Stimulated activated naive CD8-positive, alpha-beta T cell treated with anti-CD3 and anti-CD28 coated beads, Interleukin-15, amount 100 ng/mL, for 72 hours (primary cell): ENCODE measurements around the gene PXK.
A peak's percentile ranks its signal among the peaks of the same experiment; 100 is the strongest.
"Not testable (repeated sequence)": the region's sequence is repeated elsewhere in the genome, so short reads cannot be mapped to it uniquely, and the experiment has no call there.

Source experiments
- ATAC-seq: fragments of 150-1000 bp; cut with Tn5 transposase; 2 replicates; pipeline ENCODE4 v1.10.0; 2021; ENCODE audit warnings: mild to moderate bottlenecking, moderate library complexity
- DNase-seq, 2 donors: peaks; one replicate each; pipeline ENCODE4 v3.0.0; 2021 to 2022
- H3K27ac Mint-ChIP-seq, 2 donors: one replicate each; pipeline ENCODE4 v1.8.0; 2022; ENCODE audit warnings: mild to moderate bottlenecking in 2 of 2, mixed read lengths in 2 of 2, moderate library complexity in 2 of 2
- H3K27me3 Mint-ChIP-seq: one replicate; pipeline ENCODE4 v1.8.0; 2022; ENCODE audit warnings: mixed read lengths
- H3K4me1 Mint-ChIP-seq: one replicate; pipeline ENCODE4 v1.8.0; 2022; ENCODE audit warnings: mild to moderate bottlenecking, mixed read lengths
- H3K4me3 Mint-ChIP-seq, 2 donors: one replicate each; pipeline ENCODE4 v1.8.0; 2022; ENCODE audit warnings: mild to moderate bottlenecking in 2 of 2, mixed read lengths in 2 of 2, moderate library complexity in 1 of 2
- H3K9me3 Mint-ChIP-seq, 2 donors: one replicate each; pipeline ENCODE4 v1.8.0; 2022; ENCODE audit warnings: mixed read lengths in 2 of 2

Gene PXK

GRCh38 chr3:58333206-58334012 lies 717 bp downstream of the PXK start:
- Mint-ChIP-seq H3K9me3 (no peaks in the 10 kb centered on the region), H3K27ac (peak overlapping the region; percentile 90 to 94), H3K27me3 (no peaks in the 10 kb centered on the region), H3K4me1 (peaks cover 46% of the 10 kb centered on the region), H3K4me3 (peak overlapping the region; percentile 97 to 99)
- peak; percentile 51 for ATAC-seq
- DNase-seq = peak; percentile 26 to 35

- no peak for ATAC-seq
- peak overlapping the region; percentile 97 to 99 for H3K4me3 Mint-ChIP-seq
- no peaks in the 10 kb centered on the region for H3K27me3 Mint-ChIP-seq
- no peak for DNase-seq
- H3K4me1 Mint-ChIP-seq = peaks cover 46% of the 10 kb centered on the region
- peak overlapping the region; percentile 90 to 94 for H3K27ac Mint-ChIP-seq
- H3K9me3 Mint-ChIP-seq = no peaks in the 10 kb centered on the region
Measured at GRCh38 chr3:58334013-58334321, 1.3 kb downstream of the PXK start.

GRCh38 chr3:58334506-58334884 lies 1.8 kb downstream of the PXK start:
- DNase-seq (no peak), ATAC-seq (no peak)
- H3K9me3 Mint-ChIP-seq = no peaks in the 10 kb centered on the region
- peak overlapping the region; percentile 97 to 99 for H3K4me3 Mint-ChIP-seq
- H3K4me1 Mint-ChIP-seq = peaks cover 46% of the 10 kb centered on the region
- peak overlapping the region; percentile 100 for H3K27ac Mint-ChIP-seq
- H3K27me3 Mint-ChIP-seq = no peaks in the 10 kb centered on the region

- Mint-ChIP-seq H3K27ac (peak overlapping the region; percentile 100), H3K4me3 (peak overlapping the region; percentile 97 to 99), H3K9me3 (no peaks in the 10 kb centered on the region), H3K4me1 (peaks cover 46% of the 10 kb centered on the region), H3K27me3 (no peaks in the 10 kb centered on the region)
- ATAC-seq (no peak), DNase-seq (no peak)
Measured at GRCh38 chr3:58335652-58335947, 2.9 kb downstream of the PXK start.

GRCh38 chr3:58336135-58336882 lies 3.6 kb downstream of the PXK start:
- H3K4me3 Mint-ChIP-seq = peak overlapping the region in 1 of 2 donors; percentile 36
- H3K27ac Mint-ChIP-seq = peak overlapping the region; percentile 66 to 100
- peaks cover 41% of the 10 kb centered on the region for H3K4me1 Mint-ChIP-seq
- H3K9me3 Mint-ChIP-seq = no peaks in the 10 kb centered on the region
- no peak for ATAC-seq
- DNase-seq = no peak
- H3K27me3 Mint-ChIP-seq = no peaks in the 10 kb centered on the region

- no peak overlapping the region for H3K27ac Mint-ChIP-seq
- H3K4me3 Mint-ChIP-seq = no peak overlapping the region
- H3K27me3 Mint-ChIP-seq = no peaks in the 10 kb centered on the region
- no peak for DNase-seq
- ATAC-seq = no peak
- peaks cover 34% of the 10 kb centered on the region for H3K4me1 Mint-ChIP-seq
- no peaks in the 10 kb centered on the region for H3K9me3 Mint-ChIP-seq
Measured at GRCh38 chr3:58337190-58337589, 4.5 kb downstream of the PXK start.

- peaks cover 25% of the 10 kb centered on the region for H3K4me1 Mint-ChIP-seq
- not testable (repeated sequence) for H3K27ac Mint-ChIP-seq, DNase-seq, H3K4me3 Mint-ChIP-seq, ATAC-seq, H3K9me3 Mint-ChIP-seq, H3K27me3 Mint-ChIP-seq
Measured at GRCh38 chr3:58339146-58339545, 6.5 kb downstream of the PXK start.

GRCh38 chr3:58340594-58341244 lies 8.0 kb downstream of the PXK start:
- no peaks in the 10 kb centered on the region for H3K9me3 Mint-ChIP-seq
- peaks cover 15% of the 10 kb centered on the region for H3K4me1 Mint-ChIP-seq
- H3K27ac Mint-ChIP-seq = no peak overlapping the region
- DNase-seq (no peak), ATAC-seq (no peak)
- H3K27me3 Mint-ChIP-seq = no peaks in the 10 kb centered on the region
- H3K4me3 Mint-ChIP-seq = no peak overlapping the region

- Mint-ChIP-seq H3K27ac (no peak overlapping the region), H3K4me3 (no peak overlapping the region)
Measured at GRCh38 chr3:58341376-58341775, 8.7 kb downstream of the PXK start.

GRCh38 chr3:58342676-58343075 lies 10.0 kb downstream of the PXK start:
- DNase-seq (no peak), ATAC-seq (no peak)
- H3K4me1 Mint-ChIP-seq = peaks cover 14% of the 10 kb centered on the region
- no peak overlapping the region for H3K27ac Mint-ChIP-seq
- no peaks in the 10 kb centered on the region for H3K9me3 Mint-ChIP-seq
- H3K4me3 Mint-ChIP-seq = no peak overlapping the region
- no peaks in the 10 kb centered on the region for H3K27me3 Mint-ChIP-seq

More at GRCh38 chr3:58341376-58341775, 8.7 kb downstream of the PXK start:
- Mint-ChIP-seq H3K27me3 (no peaks in the 10 kb centered on the region), H3K9me3 (no peaks in the 10 kb centered on the region), H3K4me1 (peaks cover 15% of the 10 kb centered on the region)
- no peak for DNase-seq
- no peak for ATAC-seq

- Mint-ChIP-seq H3K27ac (no peak overlapping the region), H3K9me3 (no peaks in the 10 kb centered on the region), H3K4me1 (peaks cover 26% of the 10 kb centered on the region), H3K27me3 (no peaks in the 10 kb centered on the region), H3K4me3 (no peak overlapping the region)
- ATAC-seq (no peak), DNase-seq (no peak)
Measured at GRCh38 chr3:58345457-58345856, 12.8 kb downstream of the PXK start.

- Mint-ChIP-seq H3K4me3 (no peak overlapping the region), H3K4me1 (peaks cover 34% of the 10 kb centered on the region), H3K27me3 (no peaks in the 10 kb centered on the region), H3K27ac (peak overlapping the region in 1 of 2 donors; percentile 17), H3K9me3 (no peaks in the 10 kb centered on the region)
- DNase-seq (no peak), ATAC-seq (no peak)
Measured at GRCh38 chr3:58346368-58346767, 13.7 kb downstream of the PXK start.

- Mint-ChIP-seq H3K9me3 (no peaks in the 10 kb centered on the region), H3K4me3 (no peak overlapping the region), H3K27me3 (no peaks in the 10 kb centered on the region), H3K27ac (no peak overlapping the region), H3K4me1 (peaks cover 47% of the 10 kb centered on the region)
- no peak for ATAC-seq
- no peak for DNase-seq
Measured at GRCh38 chr3:58347984-58348383, 15.3 kb downstream of the PXK start.

GRCh38 chr3:58349792-58350626 lies 17.3 kb downstream of the PXK start:
- peak; percentile 52 for ATAC-seq
- Mint-ChIP-seq H3K27me3 (no peaks in the 10 kb centered on the region), H3K4me1 (peaks cover 59% of the 10 kb centered on the region), H3K4me3 (peak overlapping the region; percentile 16 to 17), H3K9me3 (no peaks in the 10 kb centered on the region), H3K27ac (no peak overlapping the region)
- no peak for DNase-seq

- Mint-ChIP-seq H3K4me3 (no peak overlapping the region), H3K9me3 (no peaks in the 10 kb centered on the region), H3K4me1 (peaks cover 57% of the 10 kb centered on the region), H3K27me3 (no peaks in the 10 kb centered on the region), H3K27ac (peak overlapping the region in 1 of 2 donors; percentile 11)
- DNase-seq (no peak), ATAC-seq (no peak)
Measured at GRCh38 chr3:58350627-58351013, 17.9 kb downstream of the PXK start.
